Measurements from ENCODE around the gene GPR176.
A peak's percentile ranks its signal among the peaks of the same experiment; 100 is the strongest.

GPR176 gene

DNA sequence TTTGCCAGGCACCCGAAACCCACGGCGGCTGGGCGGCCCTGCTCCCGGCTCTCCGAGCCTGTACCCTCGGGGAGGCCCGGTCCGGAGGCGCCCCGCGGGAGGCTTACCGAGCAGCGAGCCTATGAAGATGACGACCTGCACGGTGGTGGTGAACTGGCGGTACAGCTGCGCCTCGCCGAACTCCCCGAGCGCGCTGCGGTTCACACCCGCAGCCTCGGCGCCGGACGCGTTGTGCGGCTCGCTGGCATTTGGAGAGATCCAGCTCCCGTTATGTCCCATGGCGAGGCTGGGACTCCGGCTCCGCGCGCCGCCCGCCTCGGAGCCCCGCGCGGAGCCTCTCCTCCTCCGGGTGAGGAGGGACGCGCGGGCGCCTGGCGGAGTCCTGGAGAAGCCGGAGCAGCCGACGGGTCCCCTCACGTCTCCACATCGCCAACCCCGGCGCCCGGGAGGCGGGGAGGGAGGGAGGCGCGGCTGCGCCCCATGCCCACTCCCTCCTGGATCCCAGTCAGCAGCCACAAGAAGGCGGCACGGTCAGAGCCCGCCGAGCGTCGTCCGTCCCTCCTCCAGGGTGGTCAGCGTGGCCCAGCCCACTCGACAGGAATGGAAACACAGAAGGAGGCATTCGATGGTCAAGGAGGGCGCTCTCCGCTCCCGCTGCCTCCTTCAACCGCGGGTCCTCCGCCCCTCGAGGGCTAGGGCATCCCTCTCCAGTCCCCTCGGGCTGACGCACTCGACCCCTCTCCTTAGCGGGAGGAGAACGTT, at the start of gene GPR176 (continued):
- TF ChIP-seq ZNF292 (tag by site-specific recombination; IDR thresholded peaks at IDR 0.05; ENCODE audit: borderline replicate concordance, low read depth) (no peak), ZNF423 (tag by site-specific recombination; IDR thresholded peaks at IDR 0.05) (no peak), EGR2 (tag by site-specific recombination; IDR thresholded peaks at IDR 0.05; ENCODE audit: low read depth) (peak; percentile 28; the same call in 1 of the 2 replicates), ZNF354C (tag by site-specific recombination; IDR thresholded peaks at IDR 0.05; ENCODE audit: borderline replicate concordance, low read depth) (no peak), MZF1 (tag by site-specific recombination; IDR thresholded peaks at IDR 0.05; ENCODE audit: borderline replicate concordance) (no peak), ZBTB10 (tag by site-specific recombination; IDR thresholded peaks at IDR 0.05) (no peak), ZNF311 (tag by site-specific recombination; IDR thresholded peaks at IDR 0.05; ENCODE audit: borderline replicate concordance) (no peak), SCRT1 (tag by site-specific recombination; IDR thresholded peaks at IDR 0.05; ENCODE audit: borderline replicate concordance) (no peak), ZNF600 (tag by site-specific recombination; IDR thresholded peaks at IDR 0.05) (peak; percentile 72), ZNF416 (tag by site-specific recombination; IDR thresholded peaks at IDR 0.05) (no peak), ZBTB49 (tag by site-specific recombination; IDR thresholded peaks at IDR 0.05; ENCODE audit: low read depth) (no peak), ZNF660 (tag by site-specific recombination; IDR thresholded peaks at IDR 0.05) (no peak), ZNF2 (tag by site-specific recombination; IDR thresholded peaks at IDR 0.05) (no peak), ZNF169 (tag by site-specific recombination; IDR thresholded peaks at IDR 0.05) (no peak), GFI1B (tag by site-specific recombination; IDR thresholded peaks at IDR 0.05) (no peak), ATF2 (tag by site-specific recombination; IDR thresholded peaks at IDR 0.05; ENCODE audit: low read depth) (no peak), ZNF223 (tag by site-specific recombination; IDR thresholded peaks at IDR 0.05) (no peak), ZNF157 (tag by site-specific recombination; IDR thresholded peaks at IDR 0.05) (no peak), ZBTB7A (tag by site-specific recombination; IDR thresholded peaks at IDR 0.05; ENCODE audit: low read depth) (no peak), ZNF792 (tag by site-specific recombination; IDR thresholded peaks at IDR 0.05) (no peak), FEZF1 (tag by site-specific recombination; IDR thresholded peaks at IDR 0.05) (no peak), ZBTB26 (tag by site-specific recombination; optimal IDR thresholded peaks at IDR 0.05) (peak; percentile 82), SP3 (tag by site-specific recombination; IDR thresholded peaks at IDR 0.05) (peak; percentile 58), ZNF837 (tag by site-specific recombination; IDR thresholded peaks at IDR 0.05) (no peak), BCL11B (tag by site-specific recombination; IDR thresholded peaks at IDR 0.05; ENCODE audit: low read depth) (no peak), ZNF521 (tag by site-specific recombination; IDR thresholded peaks at IDR 0.05) (no peak), GLIS1 (tag by site-specific recombination; IDR thresholded peaks at IDR 0.05) (peak; percentile 39; the same call in 1 of the 2 replicates), ZNF155 (tag by site-specific recombination; IDR thresholded peaks at IDR 0.05) (no peak), ZNF530 (tag by site-specific recombination; IDR thresholded peaks at IDR 0.05; ENCODE audit: low read depth) (no peak), ZNF175 (tag by site-specific recombination; IDR thresholded peaks at IDR 0.05) (no peak), ZNF146 (tag by site-specific recombination; IDR thresholded peaks at IDR 0.05) (no peak), ZFP69B (tag by site-specific recombination; IDR thresholded peaks at IDR 0.05) (no peak)
- TF ChIP-seq, protein P1, sequence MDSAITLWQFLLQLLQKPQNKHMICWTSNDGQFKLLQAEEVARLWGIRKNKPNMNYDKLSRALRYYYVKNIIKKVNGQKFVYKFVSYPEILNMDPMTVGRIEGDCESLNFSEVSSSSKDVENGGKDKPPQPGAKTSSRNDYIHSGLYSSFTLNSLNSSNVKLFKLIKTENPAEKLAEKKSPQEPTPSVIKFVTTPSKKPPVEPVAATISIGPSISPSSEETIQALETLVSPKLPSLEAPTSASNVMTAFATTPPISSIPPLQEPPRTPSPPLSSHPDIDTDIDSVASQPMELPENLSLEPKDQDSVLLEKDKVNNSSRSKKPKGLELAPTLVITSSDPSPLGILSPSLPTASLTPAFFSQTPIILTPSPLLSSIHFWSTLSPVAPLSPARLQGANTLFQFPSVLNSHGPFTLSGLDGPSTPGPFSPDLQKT (IDR thresholded peaks at IDR 0.05; ENCODE audit: borderline replicate concordance, low read depth, low read length), result no peak
